HEK293 (cell line): ENCODE results near the gene VPS51.
"Not testable (repeated sequence)": the region's sequence is repeated elsewhere in the genome, so short reads cannot be mapped to it uniquely, and the experiment has no call there.

ENCODE experiments used
- TRIM28 ChIP-seq: IDR thresholded peaks from 2 replicates; pipeline ENCODE4 v1.6.1; 2011; ENCODE audit warnings: low read length, control low read depth, borderline replicate concordance
- ZFP41 ChIP-seq: fragments of 450-650 bp; formaldehyde crosslinking; IDR thresholded peaks from 2 replicates; pipeline ENCODE4 v1.5.1; 2016; ENCODE audit warnings: missing biosample characterization, missing genetic modification characterization, borderline replicate concordance
- ZNF10 ChIP-seq: fragments of 450-650 bp; formaldehyde crosslinking; IDR thresholded peaks from 2 replicates; pipeline ENCODE4 v1.5.1; 2017; ENCODE audit warnings: missing biosample characterization, missing genetic modification characterization

- not testable (repeated sequence) for TF ChIP-seq ZFP41 (tag by site-specific recombination); ZNF10 (tag by site-specific recombination); TRIM28
These were observed 54.1 kb downstream of the VPS51 start for GRCh38 chr11:65150131-65150508.
